Activated CD4-positive, alpha-beta T cell treated with anti-CD3 and anti-CD28 coated beads, Interleukin-2, amount 10 ng/mL, durations not matched to agents 24 days and 14 days (primary cell): Measurements from ENCODE around the gene FEN1. TPM values are rescaled to one million over a fixed set of nuclear protein-coding genes. Genes with fewer than 3 reads are reported as not detected.

Experiments used
- DNase-seq: peaks from one replicate; pipeline ENCODE4 v3.0.0; 2022
- H3K27ac Mint-ChIP-seq: one replicate; pipeline ENCODE4 v1.8.0; 2022; ENCODE audit warnings: mild to moderate bottlenecking, mixed read lengths
- H3K27me3 Mint-ChIP-seq: one replicate; pipeline ENCODE4 v1.8.0; 2022; ENCODE audit warnings: mixed read lengths
- H3K36me3 Mint-ChIP-seq: one replicate; pipeline ENCODE4 v1.8.0; 2022; ENCODE audit warnings: low read depth, mild to moderate bottlenecking, mixed read lengths
- H3K4me1 Mint-ChIP-seq: one replicate; pipeline ENCODE4 v1.8.0; 2021; ENCODE audit warnings: mixed read lengths
- H3K4me3 Mint-ChIP-seq: one replicate; pipeline ENCODE4 v1.8.0; 2022; ENCODE audit warnings: mild to moderate bottlenecking, moderate library complexity, mixed read lengths
- H3K9me3 Mint-ChIP-seq: one replicate; pipeline ENCODE4 v1.8.0; 2021; ENCODE audit warnings: mixed read lengths
- intact Hi-C: fragments of 100-400 bp; cut with micrococcal nuclease; formaldehyde crosslinking; loops from one replicate; pipeline ENCODE4 v1.15.1; 2023
- total RNA-seq: library from RNA; stranded (reverse); gene quantifications from 2 replicates; pipeline ENCODE4 v1.2.3, GENCODE V29; 2022

Gene FEN1
- 144 and 152 TPM in 2 replicates for total RNA-seq

GRCh38 chr11:61792310-61793082, at the start of gene FEN1, which contains the start of gene TMEM258:
FEN1 (plus strand) TSS chr11:61792911; CDS start chr11:61795362, 2,451 bp downstream.
TMEM258 (minus strand) TSS chr11:61792599; CDS start chr11:61792558, 41 bp downstream.
- peak; percentile 96 for DNase-seq
- no peaks in the 10 kb centered on the region for H3K9me3 Mint-ChIP-seq
- peaks cover 43% of the 10 kb centered on the region for H3K4me1 Mint-ChIP-seq
- H3K36me3 Mint-ChIP-seq: peaks cover 57% of the 10 kb centered on the region
- H3K27ac Mint-ChIP-seq: peak within 1 kb of the TSS; percentile 99
- intact Hi-C loops: loop anchor here (1.0 to 10.0 kb wide), 7 partner anchors 15 to 428 kb away; partner anchors contain the start of genes CYB561A3, FADS2, FTH1 and SYT7
- peak within 1 kb of the TSS; percentile 95 for H3K4me3 Mint-ChIP-seq
- H3K27me3 Mint-ChIP-seq: no peaks in the 10 kb centered on the region

- no peaks in the 10 kb centered on the region for H3K9me3 Mint-ChIP-seq
- H3K27me3 Mint-ChIP-seq: no peaks in the 10 kb centered on the region
- H3K4me3 Mint-ChIP-seq: no peak overlapping the region
- H3K36me3 Mint-ChIP-seq: no peaks in the 10 kb centered on the region
- intact Hi-C loops: no loop called here
- DNase-seq: no peak
- H3K4me1 Mint-ChIP-seq: no peaks in the 10 kb centered on the region
- H3K27ac Mint-ChIP-seq: no peak overlapping the region
Observed at GRCh38 chr11:61743486-61744095, 49.1 kb upstream of the FEN1 start.

- Mint-ChIP-seq H3K4me1 (no peaks in the 10 kb centered on the region), H3K4me3 (no peak overlapping the region), H3K27ac (no peak overlapping the region)
Observed at GRCh38 chr11:61744181-61744580, 48.5 kb upstream of the FEN1 start.

GRCh38 chr11:61744609-61745156, 48.0 kb upstream of the FEN1 start:
- no peak overlapping the region for H3K4me3 Mint-ChIP-seq
- H3K27me3 Mint-ChIP-seq: peaks cover 3% of the 10 kb centered on the region
- no peaks in the 10 kb centered on the region for H3K4me1 Mint-ChIP-seq
- H3K27ac Mint-ChIP-seq: no peak overlapping the region
- no peaks in the 10 kb centered on the region for H3K36me3 Mint-ChIP-seq
- no peak for DNase-seq
- no peaks in the 10 kb centered on the region for H3K9me3 Mint-ChIP-seq
- intact Hi-C loops: loop anchor here (5.0 kb wide), 1 partner anchor 363 kb away; no protein-coding TSS in a partner anchor

More at GRCh38 chr11:61744181-61744580, 48.5 kb upstream of the FEN1 start:
- Mint-ChIP-seq H3K36me3 (no peaks in the 10 kb centered on the region), H3K9me3 (no peaks in the 10 kb centered on the region), H3K27me3 (no peaks in the 10 kb centered on the region)
- intact Hi-C loops: no loop called here
- DNase-seq: no peak

GRCh38 chr11:61745781-61746441, 46.8 kb upstream of the FEN1 start:
- intact Hi-C loops: loop anchor here (5.0 kb wide), 1 partner anchor 361 kb away; no protein-coding TSS in a partner anchor
- no peaks in the 10 kb centered on the region for H3K4me1 Mint-ChIP-seq
- no peak for DNase-seq
- H3K4me3 Mint-ChIP-seq: no peak overlapping the region
- H3K27ac Mint-ChIP-seq: no peak overlapping the region
- H3K9me3 Mint-ChIP-seq: no peaks in the 10 kb centered on the region
- H3K36me3 Mint-ChIP-seq: no peaks in the 10 kb centered on the region
- H3K27me3 Mint-ChIP-seq: peaks cover 6% of the 10 kb centered on the region

- no peak for DNase-seq
- peaks cover 11% of the 10 kb centered on the region for H3K27me3 Mint-ChIP-seq
- no peak overlapping the region for H3K4me3 Mint-ChIP-seq
- no peak overlapping the region for H3K27ac Mint-ChIP-seq
- H3K4me1 Mint-ChIP-seq: peaks cover 3% of the 10 kb centered on the region
- no peaks in the 10 kb centered on the region for H3K9me3 Mint-ChIP-seq
- H3K36me3 Mint-ChIP-seq: no peaks in the 10 kb centered on the region
- intact Hi-C loops: loop anchor here (5.0 kb wide), 1 partner anchor 361 kb away; no protein-coding TSS in a partner anchor
Observed at GRCh38 chr11:61746442-61747191, 46.1 kb upstream of the FEN1 start.

- Mint-ChIP-seq H3K9me3 (no peaks in the 10 kb centered on the region), H3K36me3 (no peaks in the 10 kb centered on the region), H3K27me3 (peaks cover 13% of the 10 kb centered on the region), H3K4me1 (peaks cover 3% of the 10 kb centered on the region), H3K27ac (no peak overlapping the region), H3K4me3 (no peak overlapping the region)
- intact Hi-C loops: loop anchor here (5.0 kb wide), 1 partner anchor 360 kb away; no protein-coding TSS in a partner anchor
- peak; percentile 88 for DNase-seq
Observed at GRCh38 chr11:61747192-61747966, 45.3 kb upstream of the FEN1 start.

GRCh38 chr11:61747967-61748285, 44.8 kb upstream of the FEN1 start:
- Mint-ChIP-seq H3K36me3 (no peaks in the 10 kb centered on the region), H3K4me1 (peaks cover 4% of the 10 kb centered on the region), H3K4me3 (no peak overlapping the region), H3K27me3 (peaks cover 14% of the 10 kb centered on the region), H3K9me3 (no peaks in the 10 kb centered on the region), H3K27ac (no peak overlapping the region)
- DNase-seq: no peak
- intact Hi-C loops: loop anchor here (5.0 kb wide), 1 partner anchor 359 kb away; no protein-coding TSS in a partner anchor

- no peaks in the 10 kb centered on the region for H3K36me3 Mint-ChIP-seq
- H3K27me3 Mint-ChIP-seq: peaks cover 25% of the 10 kb centered on the region
- intact Hi-C loops: loop anchor here (5.0 kb wide), 1 partner anchor 358 kb away; no protein-coding TSS in a partner anchor
- H3K9me3 Mint-ChIP-seq: no peaks in the 10 kb centered on the region
- H3K4me1 Mint-ChIP-seq: peaks cover 5% of the 10 kb centered on the region
- DNase-seq: no peak
- H3K4me3 Mint-ChIP-seq: no peak overlapping the region
- H3K27ac Mint-ChIP-seq: no peak overlapping the region
Observed at GRCh38 chr11:61749591-61750217, 43.0 kb upstream of the FEN1 start.

- DNase-seq: no peak
- H3K27ac Mint-ChIP-seq: no peak overlapping the region
- H3K4me3 Mint-ChIP-seq: peak overlapping the region; percentile 39
- peaks cover 5% of the 10 kb centered on the region for H3K4me1 Mint-ChIP-seq
- H3K9me3 Mint-ChIP-seq: no peaks in the 10 kb centered on the region
- no peaks in the 10 kb centered on the region for H3K36me3 Mint-ChIP-seq
- H3K27me3 Mint-ChIP-seq: peaks cover 25% of the 10 kb centered on the region
- intact Hi-C loops: no loop called here
Observed at GRCh38 chr11:61750631-61751273, 42.0 kb upstream of the FEN1 start.

- H3K4me1 Mint-ChIP-seq: peaks cover 8% of the 10 kb centered on the region
- H3K36me3 Mint-ChIP-seq: no peaks in the 10 kb centered on the region
- no peak overlapping the region for H3K27ac Mint-ChIP-seq
- no peaks in the 10 kb centered on the region for H3K9me3 Mint-ChIP-seq
- H3K27me3 Mint-ChIP-seq: peaks cover 25% of the 10 kb centered on the region
- intact Hi-C loops: no loop called here
- H3K4me3 Mint-ChIP-seq: peak overlapping the region; percentile 39
- no peak for DNase-seq
Observed at GRCh38 chr11:61751384-61751783, 41.3 kb upstream of the FEN1 start.
